Nucleus accumbens (tissue), 56 donors: Measurements from ENCODE around the gene LRRFIP1.

ENCODE experiments used
- DNase-seq, 56 donors: peaks; one replicate each; lab custom pipeline; 2025; lab: John Stamatoyannopoulos, UW

Gene LRRFIP1

GRCh38 chr2:237797253-237797652 lies 169.9 kb downstream of the LRRFIP1 start:
- DNase-seq, result no peak

GRCh38 chr2:237798236-237799059 lies 171.1 kb downstream of the LRRFIP1 start, which contains the start of gene RBM44:
Gene RBM44, plus strand, starts transcription at chr2:237798779. Its CDS starts 14,831 bp downstream, at chr2:237813610.
- DNase-seq, result no peak

- DNase-seq, result no peak
Observed at GRCh38 chr2:237799060-237799428, 171.7 kb downstream of the LRRFIP1 start.

- DNase-seq, result no peak
Observed at GRCh38 chr2:237801466-237801865, 174.1 kb downstream of the LRRFIP1 start.

GRCh38 chr2:237806334-237806733 lies 178.9 kb downstream of the LRRFIP1 start:
- DNase-seq, result no peak

GRCh38 chr2:237815637-237816036 lies 188.2 kb downstream of the LRRFIP1 start:
- DNase-seq, result no peak

GRCh38 chr2:237816531-237816930 lies 189.1 kb downstream of the LRRFIP1 start:
- no peak for DNase-seq

- no peak for DNase-seq
Observed at GRCh38 chr2:237818066-237818473, 190.7 kb downstream of the LRRFIP1 start.

GRCh38 chr2:237819231-237819630 lies 191.8 kb downstream of the LRRFIP1 start:
- no peak for DNase-seq

GRCh38 chr2:237820421-237820820 lies 193.0 kb downstream of the LRRFIP1 start:
- no peak for DNase-seq

GRCh38 chr2:237823544-237823943 lies 196.2 kb downstream of the LRRFIP1 start:
- no peak for DNase-seq

- no peak for DNase-seq
Observed at GRCh38 chr2:237824085-237824484, 196.7 kb downstream of the LRRFIP1 start.

- no peak for DNase-seq
Observed at GRCh38 chr2:237827421-237827987, 200.1 kb downstream of the LRRFIP1 start.
